Cardiac fibroblast (primary cell): ENCODE results near the gene PCGF3.

ENCODE experiments used
- DNase-seq, 2 donors: peaks; one replicate each; pipeline versions ENCODE4 v3.0.0 to v3.0.0-alpha.2; 2010; ENCODE audit warnings: low read depth in 2 of 2
- H3K4me3 ChIP-seq, 2 donors: replicated peaks in 1 of 2; 1 replicate in 1 of 2; 2 replicates in 1 of 2; pipeline ENCODE4 v1.5.1; 2011; ENCODE audit warnings: low read depth in 2 of 2, low read length in 2 of 2, mild to moderate bottlenecking in 2 of 2, moderate library complexity in 1 of 2
- CTCF ChIP-seq: IDR thresholded peaks from one replicate; pipeline ENCODE4 v1.5.1; 2011; ENCODE audit warnings: low read depth, mild to moderate bottlenecking, low read length, inconsistent platforms

The PCGF3 gene

GRCh38 chr4:814312-814850, 108.7 kb downstream of the PCGF3 start:
- no peak overlapping the region for H3K4me3 ChIP-seq
- no peak for TF ChIP-seq CTCF
- DNase-seq = no peak

- no peak for TF ChIP-seq CTCF
- H3K4me3 ChIP-seq = no peak overlapping the region
- no peak for DNase-seq
These were observed 110.0 kb downstream of the PCGF3 start for GRCh38 chr4:815464-816146.

- no peak for TF ChIP-seq CTCF
- no peak for DNase-seq
- H3K4me3 ChIP-seq = no peak overlapping the region
These were observed 112.7 kb downstream of the PCGF3 start for GRCh38 chr4:818106-818921.

- no peak for DNase-seq
- no peak for TF ChIP-seq CTCF
- no peak overlapping the region for H3K4me3 ChIP-seq
These were observed 114.0 kb downstream of the PCGF3 start for GRCh38 chr4:819401-820229.
